ENCODE results near the gene PUM2.

DNA sequence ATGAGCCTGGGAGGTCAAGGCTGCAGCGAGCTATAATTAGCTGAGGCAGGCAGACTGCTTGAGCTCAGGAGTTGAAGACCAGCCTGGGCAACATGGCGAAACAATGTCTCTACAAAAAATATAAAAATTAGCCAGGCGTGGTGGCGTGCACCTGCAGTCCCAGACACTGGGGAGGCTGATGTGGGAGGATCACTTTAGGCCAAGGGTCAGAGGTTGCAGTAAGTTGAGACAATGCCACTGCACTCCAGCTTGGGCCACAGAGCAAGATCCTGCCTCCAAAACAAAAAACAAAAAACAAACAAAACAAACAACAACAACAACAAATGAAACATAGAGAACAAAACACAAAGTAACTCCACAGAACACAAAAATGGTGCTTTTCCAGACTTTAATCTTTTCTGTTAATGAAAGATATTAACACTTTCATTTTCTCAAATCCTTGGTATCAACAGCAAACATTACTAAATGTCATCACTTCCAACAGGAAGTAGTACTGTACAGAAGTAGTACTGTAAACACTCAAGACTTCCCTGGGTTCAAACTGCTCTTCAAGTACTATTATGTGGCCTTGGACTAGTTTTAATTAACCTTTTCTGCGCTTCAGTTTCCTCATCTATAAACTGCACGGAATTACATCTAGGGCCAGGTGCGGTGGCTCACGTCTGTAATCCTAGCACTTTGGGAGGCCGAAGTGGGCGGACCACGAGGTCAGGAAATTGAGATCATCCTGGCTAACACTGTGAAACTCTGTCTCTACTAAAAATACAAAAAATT is 27.9 kb downstream of the PUM2 start:
- TF ChIP-seq POLR2AphosphoS5 (IDR thresholded peaks at IDR 0.05; ENCODE audit: low read depth, low read length) = no peak
- TF ChIP-seq POLR2A (IDR thresholded peaks at IDR 0.05; ENCODE audit: low read depth, low read length) = no peak
